Neural cell (in vitro differentiated cells): ENCODE data around the gene MYO10.

Source experiments
- EP300 ChIP-seq: fragments of 450-650 bp; conservative IDR thresholded peaks from 2 replicates; pipeline ENCODE4 v1.6.1; 2014; ENCODE audit warnings: antibody characterized with exemption, mild to moderate bottlenecking, moderate library complexity; ENCODE audit not compliant: poor library complexity, severe bottlenecking
- EZH2 ChIP-seq: fragments of 200-600, 300-800 bp; shearing (Covaris generic), sonication (generic); IDR thresholded peaks from 2 replicates; pipeline ENCODE4 v1.6.1; 2014; ENCODE audit warnings: antibody characterized with exemption, low read length, borderline replicate concordance, mild to moderate bottlenecking; ENCODE audit not compliant: insufficient read depth, poor library complexity, severe bottlenecking
- POLR2AphosphoS5 ChIP-seq: IDR thresholded peaks from 2 replicates; pipeline ENCODE4 v1.6.1; 2012
- RAD21 ChIP-seq: fragments of 450-650 bp; conservative IDR thresholded peaks from 2 replicates; pipeline ENCODE4 v1.6.1; 2014; ENCODE audit warnings: antibody characterized with exemption, mild to moderate bottlenecking, moderate library complexity
- SMC3 ChIP-seq: fragments of 450-650 bp; conservative IDR thresholded peaks from 2 replicates; pipeline ENCODE4 v1.6.1; 2014; ENCODE audit warnings: antibody characterized with exemption, mild to moderate bottlenecking, moderate library complexity; ENCODE audit not compliant: poor library complexity
- TAF1 ChIP-seq: IDR thresholded peaks from 2 replicates; pipeline ENCODE4 v1.6.1; 2012; ENCODE audit warnings: low read depth
- TF ChIP-seq, protein P1 (sequence below): fragments of 450-650 bp; IDR thresholded peaks from 2 replicates; pipeline ENCODE4 v1.5.1; 2014; ENCODE audit warnings: antibody characterized with exemption, mild to moderate bottlenecking, moderate library complexity; ENCODE audit not compliant: poor library complexity, severe bottlenecking

DNA sequence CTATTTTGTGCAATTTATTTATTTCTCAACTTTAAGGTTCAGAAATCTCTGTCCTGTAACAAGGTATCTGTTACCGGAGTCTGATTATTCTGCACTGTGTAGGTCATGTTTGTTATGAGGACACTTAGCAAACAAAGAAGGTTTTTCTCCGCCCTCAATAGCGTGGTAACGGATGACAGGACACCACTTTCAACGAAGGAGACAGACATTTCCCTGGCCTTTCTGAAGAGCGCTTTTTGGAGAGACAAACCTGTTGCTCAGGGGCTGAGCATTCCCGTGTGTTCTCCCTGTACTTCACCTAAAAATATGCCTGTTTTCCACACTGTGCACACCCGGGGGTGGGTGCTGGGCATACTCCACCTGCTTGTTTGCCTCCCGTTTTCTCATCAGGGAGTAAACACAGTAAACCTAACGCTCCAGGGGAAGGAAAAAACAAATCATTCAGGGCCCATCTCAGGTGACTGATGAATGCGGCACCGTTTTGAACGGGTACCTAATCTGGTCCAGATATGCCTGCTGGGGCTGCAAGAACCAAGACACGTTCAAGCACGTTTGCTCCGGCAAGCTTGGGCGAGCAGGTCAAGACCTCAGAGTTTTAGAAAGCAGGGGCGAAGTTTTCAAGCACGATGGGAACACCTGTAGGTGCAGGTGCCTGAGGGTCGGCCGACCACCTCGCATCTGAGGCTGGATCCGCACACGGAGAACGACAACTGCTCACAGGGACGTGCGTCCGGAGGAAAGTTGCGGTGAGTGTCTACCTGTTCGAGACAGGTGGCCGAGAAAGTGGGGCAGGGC, 320.1 kb downstream of the MYO10 start:
- TF ChIP-seq, protein P1, sequence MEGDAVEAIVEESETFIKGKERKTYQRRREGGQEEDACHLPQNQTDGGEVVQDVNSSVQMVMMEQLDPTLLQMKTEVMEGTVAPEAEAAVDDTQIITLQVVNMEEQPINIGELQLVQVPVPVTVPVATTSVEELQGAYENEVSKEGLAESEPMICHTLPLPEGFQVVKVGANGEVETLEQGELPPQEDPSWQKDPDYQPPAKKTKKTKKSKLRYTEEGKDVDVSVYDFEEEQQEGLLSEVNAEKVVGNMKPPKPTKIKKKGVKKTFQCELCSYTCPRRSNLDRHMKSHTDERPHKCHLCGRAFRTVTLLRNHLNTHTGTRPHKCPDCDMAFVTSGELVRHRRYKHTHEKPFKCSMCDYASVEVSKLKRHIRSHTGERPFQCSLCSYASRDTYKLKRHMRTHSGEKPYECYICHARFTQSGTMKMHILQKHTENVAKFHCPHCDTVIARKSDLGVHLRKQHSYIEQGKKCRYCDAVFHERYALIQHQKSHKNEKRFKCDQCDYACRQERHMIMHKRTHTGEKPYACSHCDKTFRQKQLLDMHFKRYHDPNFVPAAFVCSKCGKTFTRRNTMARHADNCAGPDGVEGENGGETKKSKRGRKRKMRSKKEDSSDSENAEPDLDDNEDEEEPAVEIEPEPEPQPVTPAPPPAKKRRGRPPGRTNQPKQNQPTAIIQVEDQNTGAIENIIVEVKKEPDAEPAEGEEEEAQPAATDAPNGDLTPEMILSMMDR: no peak
- TF ChIP-seq POLR2AphosphoS5 (no peak), EZH2 (no peak), RAD21 (no peak), TAF1 (no peak), EP300 (no peak), SMC3 (no peak)
